Measurements from ENCODE around the gene TPCN2. TPM values are rescaled to one million over a fixed set of nuclear protein-coding genes. Genes with fewer than 3 reads are reported as not detected.
"Not testable (repeated sequence)": the region's sequence is repeated elsewhere in the genome, so short reads cannot be mapped to it uniquely, and the experiment has no call there.

TPCN2 gene
- 10 to 100 TPM; 34.7 to 38.0 TPM for total RNA-seq

GRCh38 chr11:69048694-69049489 lies at the start of gene TPCN2:
TSS of gene TPCN2 (plus strand) at chr11:69048932. CDS start at chr11:69048998, 66 bp downstream.
- no peaks in the 10 kb centered on the region for H3K36me3 ChIP-seq
- no peaks in the 10 kb centered on the region for H3K27me3 ChIP-seq (replicated peaks; ENCODE audit: insufficient read depth)
- no peaks in the 10 kb centered on the region for H3K9me3 ChIP-seq
- DNase-seq (ENCODE audit: low spot score) (peak; percentile 64), ATAC-seq (ENCODE audit: insufficient number of reproducible peaks, low FRiP score, low read depth) (peak; percentile 68)
- peaks cover 13 to 50% of the 10 kb centered on the region in 2 donors for H3K4me1 ChIP-seq (ENCODE audit: control insufficient read depth in 1 of 2, low read depth in 2 of 2)
- H3K27ac ChIP-seq = peak within 1 kb of the TSS; percentile 78 to 84
- TF ChIP-seq CTCF (IDR thresholded peaks at IDR 0.05) = peak; percentile 5
- peak within 1 kb of the TSS; percentile 77 for H3K4me3 ChIP-seq

- ATAC-seq (ENCODE audit: insufficient number of reproducible peaks, low FRiP score, low read depth) (no peak), DNase-seq (ENCODE audit: low spot score) (no peak)
- Histone ChIP-seq H3K4me3 (no peak overlapping the region), H3K27me3 (replicated peaks; ENCODE audit: insufficient read depth) (no peaks in the 10 kb centered on the region), H3K36me3 (peaks cover 15% of the 10 kb centered on the region), H3K27ac (peak overlapping the region; percentile 87 to 93), H3K4me1 (ENCODE audit: control insufficient read depth in 1 of 2, low read depth in 2 of 2) (peaks cover 40 to 62% of the 10 kb centered on the region in 2 donors), H3K9me3 (no peaks in the 10 kb centered on the region)
- no peak for TF ChIP-seq CTCF (IDR thresholded peaks at IDR 0.05)
Observed at GRCh38 chr11:68999093-68999747, 49.5 kb upstream of the TPCN2 start.

GRCh38 chr11:68999748-69000355 lies 48.9 kb upstream of the TPCN2 start:
- not testable (repeated sequence) for H3K4me3 ChIP-seq; H3K9me3 ChIP-seq; H3K27me3 ChIP-seq (replicated peaks; ENCODE audit: insufficient read depth); DNase-seq (ENCODE audit: low spot score); ATAC-seq (ENCODE audit: insufficient number of reproducible peaks, low FRiP score, low read depth)
- peak overlapping the region; percentile 87 to 93 for H3K27ac ChIP-seq
- peaks cover 21% of the 10 kb centered on the region for H3K36me3 ChIP-seq
- peaks cover 40 to 69% of the 10 kb centered on the region in 2 donors for H3K4me1 ChIP-seq (ENCODE audit: control insufficient read depth in 1 of 2, low read depth in 2 of 2)

- Histone ChIP-seq H3K36me3 (peaks cover 27% of the 10 kb centered on the region), H3K4me1 (ENCODE audit: control insufficient read depth in 1 of 2, low read depth in 2 of 2) (peaks cover 40 to 74% of the 10 kb centered on the region in 2 donors), H3K9me3 (no peaks in the 10 kb centered on the region), H3K27ac (peak overlapping the region; percentile 87 to 93), H3K27me3 (replicated peaks; ENCODE audit: insufficient read depth) (no peaks in the 10 kb centered on the region), H3K4me3 (no peak overlapping the region)
- no peak for DNase-seq (ENCODE audit: low spot score)
- TF ChIP-seq CTCF (IDR thresholded peaks at IDR 0.05) = no peak
- ATAC-seq (ENCODE audit: insufficient number of reproducible peaks, low FRiP score, low read depth) = peak; percentile 5
Observed at GRCh38 chr11:69000391-69000790, 48.3 kb upstream of the TPCN2 start.

GRCh38 chr11:69000831-69001242 lies 47.9 kb upstream of the TPCN2 start:
- Histone ChIP-seq H3K27ac (peak overlapping the region; percentile 86 to 93), H3K36me3 (peaks cover 31% of the 10 kb centered on the region), H3K27me3 (replicated peaks; ENCODE audit: insufficient read depth) (no peaks in the 10 kb centered on the region), H3K4me1 (ENCODE audit: control insufficient read depth in 1 of 2, low read depth in 2 of 2) (peaks cover 40 to 77% of the 10 kb centered on the region in 2 donors), H3K4me3 (no peak overlapping the region), H3K9me3 (no peaks in the 10 kb centered on the region)
- ATAC-seq (ENCODE audit: insufficient number of reproducible peaks, low FRiP score, low read depth) = peak; percentile 74
- peak; percentile 77 for TF ChIP-seq CTCF (IDR thresholded peaks at IDR 0.05)
- no peak for DNase-seq (ENCODE audit: low spot score)
